Epithelial cell of esophagus (primary cell): ENCODE data around the gene PARVG.

Source experiments
- DNase-seq: peaks from one replicate; pipeline ENCODE4 v3.0.0; 2010; ENCODE audit warnings: low read depth
- H3K4me3 ChIP-seq: 2 replicates; pipeline ENCODE4 v1.5.1; 2011; ENCODE audit warnings: mild to moderate bottlenecking, low read length, control low read depth
- TF ChIP-seq, protein P1 (sequence below): IDR thresholded peaks from 2 replicates; pipeline ENCODE4 v1.5.1; 2011; ENCODE audit warnings: low read depth, mild to moderate bottlenecking, low read length, control low read depth, inconsistent platforms; ENCODE audit not compliant: insufficient read depth; ENCODE audit errors: missing control alignments

Gene PARVG

GRCh38 chr22:44136112-44136511 is 44.6 kb upstream of the PARVG start:
- no peak overlapping the region for H3K4me3 ChIP-seq
- TF ChIP-seq, protein P1, sequence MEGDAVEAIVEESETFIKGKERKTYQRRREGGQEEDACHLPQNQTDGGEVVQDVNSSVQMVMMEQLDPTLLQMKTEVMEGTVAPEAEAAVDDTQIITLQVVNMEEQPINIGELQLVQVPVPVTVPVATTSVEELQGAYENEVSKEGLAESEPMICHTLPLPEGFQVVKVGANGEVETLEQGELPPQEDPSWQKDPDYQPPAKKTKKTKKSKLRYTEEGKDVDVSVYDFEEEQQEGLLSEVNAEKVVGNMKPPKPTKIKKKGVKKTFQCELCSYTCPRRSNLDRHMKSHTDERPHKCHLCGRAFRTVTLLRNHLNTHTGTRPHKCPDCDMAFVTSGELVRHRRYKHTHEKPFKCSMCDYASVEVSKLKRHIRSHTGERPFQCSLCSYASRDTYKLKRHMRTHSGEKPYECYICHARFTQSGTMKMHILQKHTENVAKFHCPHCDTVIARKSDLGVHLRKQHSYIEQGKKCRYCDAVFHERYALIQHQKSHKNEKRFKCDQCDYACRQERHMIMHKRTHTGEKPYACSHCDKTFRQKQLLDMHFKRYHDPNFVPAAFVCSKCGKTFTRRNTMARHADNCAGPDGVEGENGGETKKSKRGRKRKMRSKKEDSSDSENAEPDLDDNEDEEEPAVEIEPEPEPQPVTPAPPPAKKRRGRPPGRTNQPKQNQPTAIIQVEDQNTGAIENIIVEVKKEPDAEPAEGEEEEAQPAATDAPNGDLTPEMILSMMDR = no peak
- no peak for DNase-seq

DNA sequence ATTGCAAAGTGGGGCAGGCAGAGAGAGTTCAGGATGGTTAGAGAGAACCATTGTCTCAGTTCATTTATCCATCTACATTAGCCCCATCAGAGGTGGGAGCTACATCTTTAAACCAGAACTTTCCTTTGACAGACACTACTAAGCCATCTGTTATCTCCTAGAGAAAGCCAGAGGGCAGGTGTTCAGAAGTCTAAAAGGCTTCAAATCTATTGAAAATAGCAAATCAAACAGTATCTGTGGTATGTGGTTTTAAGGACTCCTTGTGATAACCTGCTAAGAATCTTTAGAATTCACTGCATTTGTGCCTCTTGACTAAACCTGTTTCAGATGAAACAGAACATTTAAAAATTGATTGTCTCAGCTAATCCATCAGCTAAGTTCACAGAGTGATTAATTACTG is 43.9 kb upstream of the PARVG start:
- TF ChIP-seq, protein P1 = no peak
- H3K4me3 ChIP-seq = no peak overlapping the region
- no peak for DNase-seq

GRCh38 chr22:44137415-44137814 is 43.3 kb upstream of the PARVG start:
- DNase-seq = no peak
- no peak overlapping the region for H3K4me3 ChIP-seq
- TF ChIP-seq, protein P1 = no peak

DNA sequence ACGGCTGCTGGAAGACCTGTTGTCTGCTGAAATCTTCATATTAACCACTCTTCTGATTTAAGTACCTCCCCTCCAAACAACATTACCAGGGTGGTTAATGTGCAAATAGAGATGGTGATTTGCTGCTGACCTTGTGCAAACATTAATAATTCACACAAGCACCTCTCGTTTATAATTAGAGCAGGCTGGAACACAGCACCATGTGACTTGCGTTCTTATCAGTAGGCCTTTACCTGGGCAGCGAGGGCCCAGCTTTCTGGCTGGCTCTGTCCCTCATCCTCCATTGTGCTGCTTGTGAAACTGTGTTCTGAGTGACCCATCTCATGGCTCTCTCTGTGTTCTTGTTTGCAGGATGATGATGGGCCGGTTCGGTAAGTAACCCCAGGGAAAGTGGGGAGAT is 41.0 kb upstream of the PARVG start:
- no peak overlapping the region for H3K4me3 ChIP-seq
- TF ChIP-seq, protein P1 = no peak
- DNase-seq = no peak

DNA sequence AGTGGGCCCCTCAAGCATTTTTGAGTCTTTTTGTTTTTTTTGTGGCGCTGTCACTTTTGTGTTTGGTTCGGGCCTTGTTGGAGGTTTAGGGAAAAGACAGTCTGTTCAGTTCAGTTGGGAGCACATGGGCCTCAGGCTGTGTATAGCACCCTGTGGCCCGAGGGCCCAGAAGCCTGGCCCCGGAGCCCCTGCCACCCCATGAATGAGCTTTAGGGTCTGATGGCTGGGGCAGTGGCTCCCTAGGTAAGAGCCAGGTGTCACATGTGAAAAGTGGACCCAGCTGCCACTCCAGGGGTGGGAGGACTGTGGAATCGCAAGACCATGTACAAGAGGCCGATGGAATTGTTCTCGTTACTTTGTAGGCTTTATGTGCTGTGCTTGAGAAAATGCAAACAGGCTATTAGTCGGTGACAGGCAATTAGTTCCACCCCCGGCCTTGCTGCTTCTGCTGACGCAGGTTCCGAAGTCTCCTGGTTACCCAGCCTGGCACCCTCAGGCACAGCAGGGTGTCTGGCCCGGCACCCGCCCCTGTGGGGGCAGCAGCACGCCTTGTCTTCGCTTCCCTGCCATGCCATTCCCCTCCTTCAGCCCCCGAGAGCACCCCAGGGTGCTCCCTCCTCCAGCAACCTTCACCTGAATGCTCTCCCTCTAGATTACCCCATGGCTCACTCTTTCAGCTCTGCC is 38.2 kb upstream of the PARVG start:
- no peak for DNase-seq
- TF ChIP-seq, protein P1 = no peak
- no peak overlapping the region for H3K4me3 ChIP-seq

DNA sequence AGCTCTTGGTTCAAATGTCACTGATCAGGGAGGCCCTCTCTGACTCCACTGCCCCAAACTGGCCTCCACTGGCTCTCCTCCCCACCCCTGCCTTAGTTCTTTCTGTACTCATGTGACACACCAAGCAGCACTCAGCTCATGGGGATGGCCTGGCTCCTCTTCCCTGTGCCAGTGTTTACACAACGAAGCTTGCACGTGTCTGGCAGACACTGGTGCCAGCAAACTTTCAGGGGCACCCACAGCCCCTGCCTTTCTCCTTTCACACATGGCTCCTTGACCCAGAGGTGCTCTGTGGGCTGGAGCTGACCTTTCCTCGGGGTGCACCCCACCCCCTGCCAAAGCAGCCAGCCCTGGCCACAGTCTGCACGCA is 37.6 kb upstream of the PARVG start:
- H3K4me3 ChIP-seq = no peak overlapping the region
- TF ChIP-seq, protein P1 = no peak
- no peak for DNase-seq

- DNase-seq = no peak
- TF ChIP-seq, protein P1 = no peak
- H3K4me3 ChIP-seq = no peak overlapping the region
Observed at GRCh38 chr22:44143579-44143978, 37.1 kb upstream of the PARVG start.
